Gastrocnemius medialis (tissue), 4 donors: ENCODE data around the gene GGA1. TPM values are rescaled to one million over a fixed set of nuclear protein-coding genes. Genes with fewer than 3 reads are reported as not detected.

ENCODE experiments used
- ATAC-seq, 2 donors: fragments of 150-250 bp; one replicate each; pipeline ENCODE4 v1.9.1; 2016
- DNase-seq, 2 donors: peaks; one replicate each; pipeline ENCODE4 v3.0.0-alpha.2; 2019
- H3K27ac ChIP-seq, 4 donors: fragments of 200-600 bp; sonication (generic); 1 replicate in 1 of 4; 2 replicates in 3 of 4; pipeline ENCODE4 v1.5.1; 2016 to 2018; ENCODE audit warnings: mild to moderate bottlenecking in 2 of 4, moderate library complexity in 1 of 4
- H3K27me3 ChIP-seq, 3 donors: fragments of 200-600 bp; sonication (generic) in 2 of 3; 1 replicate in 1 of 3; 2 replicates in 2 of 3; pipeline versions ENCODE4 v1.5.1 to v1.6.0; 2016 to 2019; ENCODE audit warnings: mild to moderate bottlenecking in 1 of 3, moderate library complexity in 1 of 3
- H3K36me3 ChIP-seq, 2 donors: fragments of 200-600 bp; sonication (generic) in 1 of 2; one replicate each; pipeline ENCODE4 v1.5.1; 2017 to 2018
- H3K4me1 ChIP-seq, 2 donors: fragments of 200-600 bp; sonication (generic) in 1 of 2; one replicate each; pipeline ENCODE4 v1.5.1; 2016 to 2017; ENCODE audit warnings: mild to moderate bottlenecking in 2 of 2
- H3K4me3 ChIP-seq, 4 donors: fragments of 200-600 bp; sonication (generic) in 3 of 4; 1 replicate in 1 of 4; 2 replicates in 3 of 4; pipeline ENCODE4 v1.5.1; 2016 to 2019; ENCODE audit warnings: mild to moderate bottlenecking in 2 of 4
- H3K9me3 ChIP-seq, 3 donors: fragments of 200-600 bp; sonication (generic) in 2 of 3; 1 replicate in 1 of 3; 2 replicates in 2 of 3; pipeline ENCODE4 v1.5.1; 2016 to 2019
- CTCF ChIP-seq, 5 experiments: fragments of 450-650 bp in 3 of 5; fragments of 200-600 bp in 2 of 5; sonication (generic) in 2 of 5; IDR thresholded peaks in 4 of 5; conservative IDR thresholded peaks in 1 of 5; 1 replicate in 4 of 5; 2 replicates in 1 of 5; pipeline ENCODE4 v1.5.1; 2016 to 2019; ENCODE audit warnings: antibody characterized with exemption in 5 of 5, mild to moderate bottlenecking in 3 of 5, moderate library complexity in 3 of 5
- POLR2A ChIP-seq, 2 donors: fragments of 450-650 bp; IDR thresholded peaks; one replicate each; pipeline ENCODE4 v1.6.1; 2017; ENCODE audit warnings: antibody characterized with exemption in 2 of 2, mild to moderate bottlenecking in 2 of 2, moderate library complexity in 2 of 2
- in situ Hi-C, 4 donors: fragments of 200-750 bp; cut with MboI; loops; one replicate each; pipeline versions ENCODE4 v1.15.0 to v1.8.0; 2017; ENCODE audit warnings: low sequenced_read_pairs in 4 of 4
- intact Hi-C: fragments of 100-400 bp; cut with DNase I; formaldehyde crosslinking; loops from one replicate; pipeline ENCODE4 v1.15.1; 2023; ENCODE audit warnings: low total_unique reads
- total RNA-seq, 4 donors: library from RNA; depleted of rRNA; stranded (reverse); fragments of >200 nt; gene quantifications; one replicate each; pipeline versions ENCODE4 v1.1.0 to v1.2.3, GENCODE V29; 2016

The GGA1 gene
- total RNA-seq, 4 donors from 2014 or later, result 39.0 to 48.8 (median 45.0) TPM

GRCh38 chr22:37632174-37633088, 23.8 kb downstream of the GGA1 start:
- no peak for ATAC-seq
- peaks cover 0 to 40% of the 10 kb centered on the region in 2 donors for H3K36me3 ChIP-seq
- peaks cover 23 to 26% of the 10 kb centered on the region in 2 donors for H3K4me1 ChIP-seq
- in situ Hi-C loops, result loop anchor here in 1 of 4 donors (25.0 kb wide), 1 partner anchor 155 kb away; no protein-coding TSS in a partner anchor
- H3K27ac ChIP-seq, result peak overlapping the region; percentile 56 to 82 (median 74)
- no peak overlapping the region for H3K4me3 ChIP-seq
- no peak for TF ChIP-seq CTCF (IDR thresholded peaks at IDR 0.05 in 4 of 5, conservative IDR thresholded peaks at IDR 0.05 in 1 of 5)
- no peak for TF ChIP-seq POLR2A (IDR thresholded peaks at IDR 0.05)
- H3K9me3 ChIP-seq, result no peaks in the 10 kb centered on the region
- intact Hi-C loops, result no loop called here
- DNase-seq, result no peak
- no peaks in the 10 kb centered on the region for H3K27me3 ChIP-seq

- no peak overlapping the region for H3K4me3 ChIP-seq
- no peaks in the 10 kb centered on the region for H3K9me3 ChIP-seq
- TF ChIP-seq POLR2A (IDR thresholded peaks at IDR 0.05) (no peak), CTCF (IDR thresholded peaks at IDR 0.05 in 4 of 5, conservative IDR thresholded peaks at IDR 0.05 in 1 of 5) (no peak)
- intact Hi-C loops, result no loop called here
- peak in 1 of 2 donors; percentile 32 for ATAC-seq
- no peaks in the 10 kb centered on the region for H3K27me3 ChIP-seq
- DNase-seq, result no peak
- in situ Hi-C loops, result loop anchor here in 1 of 4 donors (25.0 kb wide), 1 partner anchor 154 kb away; no protein-coding TSS in a partner anchor
- peaks cover 0 to 38% of the 10 kb centered on the region in 2 donors for H3K36me3 ChIP-seq
- peak overlapping the region; percentile 56 to 82 (median 74) for H3K27ac ChIP-seq
- H3K4me1 ChIP-seq, result peaks cover 23 to 26% of the 10 kb centered on the region in 2 donors
Observed at GRCh38 chr22:37633089-37633624, 24.5 kb downstream of the GGA1 start.

- peak overlapping the region; percentile 15 to 48 (median 32) for H3K4me3 ChIP-seq
- no peak for TF ChIP-seq POLR2A (IDR thresholded peaks at IDR 0.05)
- TF ChIP-seq CTCF (IDR thresholded peaks at IDR 0.05 in 4 of 5, conservative IDR thresholded peaks at IDR 0.05 in 1 of 5), result peak in 1 of 5 experiments; percentile 29
Observed at GRCh38 chr22:37633625-37634416, 25.2 kb downstream of the GGA1 start.

GRCh38 chr22:37634417-37634924, 25.8 kb downstream of the GGA1 start:
- TF ChIP-seq POLR2A (IDR thresholded peaks at IDR 0.05) (no peak), CTCF (IDR thresholded peaks at IDR 0.05 in 4 of 5, conservative IDR thresholded peaks at IDR 0.05 in 1 of 5) (no peak)
- in situ Hi-C loops, result loop anchor here in 1 of 4 donors (25.0 kb wide), 1 partner anchor 153 kb away; no protein-coding TSS in a partner anchor
- no peak for DNase-seq
- H3K36me3 ChIP-seq, result peaks cover 0 to 25% of the 10 kb centered on the region in 2 donors
- peak overlapping the region; percentile 15 to 48 (median 32) for H3K4me3 ChIP-seq
- peak overlapping the region; percentile 56 to 82 (median 74) for H3K27ac ChIP-seq
- H3K27me3 ChIP-seq, result peaks cover 0 to 7% (median 4%) of the 10 kb centered on the region in 3 donors
- peaks cover 23 to 26% of the 10 kb centered on the region in 2 donors for H3K4me1 ChIP-seq
- intact Hi-C loops, result no loop called here
- H3K9me3 ChIP-seq, result no peaks in the 10 kb centered on the region
- ATAC-seq, result no peak

More at GRCh38 chr22:37633625-37634416, 25.2 kb downstream of the GGA1 start:
- peaks cover 23 to 26% of the 10 kb centered on the region in 2 donors for H3K4me1 ChIP-seq
- intact Hi-C loops, result no loop called here
- H3K36me3 ChIP-seq, result peaks cover 0 to 32% of the 10 kb centered on the region in 2 donors
- DNase-seq (peak; percentile 52 to 78), ATAC-seq (peak; percentile 56 to 62)
- no peaks in the 10 kb centered on the region for H3K9me3 ChIP-seq
- H3K27ac ChIP-seq, result peak overlapping the region; percentile 56 to 82 (median 74)
- H3K27me3 ChIP-seq, result peaks cover 0 to under 1% (median 0%) of the 10 kb centered on the region in 3 donors
- in situ Hi-C loops, result loop anchor here in 1 of 4 donors (25.0 kb wide), 1 partner anchor 153 kb away; no protein-coding TSS in a partner anchor
